Progenitor cell of endocrine pancreas (in vitro differentiated cells): ENCODE data around the gene MAN1C1. TPM values are rescaled to one million over a fixed set of nuclear protein-coding genes. Genes with fewer than 3 reads are reported as not detected.
A peak's percentile ranks its signal among the peaks of the same experiment; 100 is the strongest.

ENCODE experiments used
- DNase-seq: peaks from one replicate; pipeline ENCODE4 v3.0.0; 2021; ENCODE audit warnings: low spot score; ENCODE audit not compliant: unreplicated experiment
- H3K27ac Mint-ChIP-seq: 2 replicates; pipeline ENCODE4 v1.8.0; 2021; ENCODE audit warnings: mild to moderate bottlenecking, moderate library complexity, mixed read lengths
- H3K27me3 Mint-ChIP-seq: 2 replicates; pipeline ENCODE4 v1.8.0; 2021; ENCODE audit warnings: mixed read lengths
- H3K36me3 Mint-ChIP-seq: 2 replicates; pipeline ENCODE4 v1.8.0; 2022; ENCODE audit warnings: mixed read lengths; ENCODE audit not compliant: insufficient read depth
- H3K4me1 Mint-ChIP-seq: 2 replicates; pipeline ENCODE4 v1.8.0; 2021; ENCODE audit warnings: low read depth, mixed read lengths
- H3K4me3 Mint-ChIP-seq: 2 replicates; pipeline ENCODE4 v1.8.0; 2021; ENCODE audit warnings: low read depth, mild to moderate bottlenecking, moderate library complexity, mixed read lengths
- H3K9me3 Mint-ChIP-seq: 2 replicates; pipeline ENCODE4 v1.8.0; 2021; ENCODE audit warnings: low read depth, mixed read lengths
- total RNA-seq: library from RNA; stranded (reverse); gene quantifications from 2 replicates; pipeline ENCODE4 v1.2.1, GENCODE V29; 2021
- TF ChIP-seq, protein P1 (sequence below): fragments of 200-600 bp; sonication (generic); IDR thresholded peaks from one replicate; pipeline ENCODE4 v1.5.0; 2021; ENCODE audit warnings: antibody characterized with exemption, mild to moderate bottlenecking; ENCODE audit not compliant: unreplicated experiment

MAN1C1 gene
- total RNA-seq, 1 donor from 2014 or later: 5.1 TPM

DNA sequence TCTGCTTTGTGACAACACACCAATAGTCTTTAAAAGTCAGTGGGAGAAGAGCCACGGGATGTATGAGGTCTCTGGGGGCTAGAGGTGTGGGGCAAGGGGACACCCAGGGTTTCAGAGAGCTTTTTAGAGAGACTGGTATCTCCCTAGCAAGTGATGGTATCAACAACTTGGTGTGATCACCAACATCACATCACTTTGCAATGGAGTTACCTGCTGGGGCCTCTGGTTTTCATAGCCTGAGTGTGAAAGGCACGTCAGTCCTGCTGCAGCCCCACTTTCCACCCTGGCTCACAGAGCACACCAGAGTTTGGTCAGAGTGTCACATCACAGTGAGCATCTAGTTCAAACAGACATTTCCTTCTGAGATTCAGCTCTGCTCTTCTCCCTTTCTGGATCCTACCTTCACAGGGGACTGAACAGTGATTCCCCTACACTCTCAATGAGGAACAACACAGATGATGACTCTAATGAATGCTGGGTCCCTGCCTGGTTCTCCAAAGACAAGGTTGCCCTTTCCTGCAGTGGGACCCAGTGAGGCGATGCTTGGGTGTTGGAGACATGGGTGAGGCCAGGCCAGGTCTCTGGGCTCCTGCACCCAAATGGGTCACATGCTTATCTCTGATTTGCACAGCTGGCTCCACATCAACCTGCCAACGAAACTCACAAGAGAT lies 2.0 kb upstream of the MAN1C1 start:
- Mint-ChIP-seq H3K4me3 (no peak overlapping the region), H3K9me3 (no peaks in the 10 kb centered on the region), H3K36me3 (no peaks in the 10 kb centered on the region), H3K4me1 (peaks cover 6% of the 10 kb centered on the region), H3K27ac (no peak overlapping the region), H3K27me3 (peaks cover 73% of the 10 kb centered on the region)
- no peak for DNase-seq
- TF ChIP-seq, protein P1, sequence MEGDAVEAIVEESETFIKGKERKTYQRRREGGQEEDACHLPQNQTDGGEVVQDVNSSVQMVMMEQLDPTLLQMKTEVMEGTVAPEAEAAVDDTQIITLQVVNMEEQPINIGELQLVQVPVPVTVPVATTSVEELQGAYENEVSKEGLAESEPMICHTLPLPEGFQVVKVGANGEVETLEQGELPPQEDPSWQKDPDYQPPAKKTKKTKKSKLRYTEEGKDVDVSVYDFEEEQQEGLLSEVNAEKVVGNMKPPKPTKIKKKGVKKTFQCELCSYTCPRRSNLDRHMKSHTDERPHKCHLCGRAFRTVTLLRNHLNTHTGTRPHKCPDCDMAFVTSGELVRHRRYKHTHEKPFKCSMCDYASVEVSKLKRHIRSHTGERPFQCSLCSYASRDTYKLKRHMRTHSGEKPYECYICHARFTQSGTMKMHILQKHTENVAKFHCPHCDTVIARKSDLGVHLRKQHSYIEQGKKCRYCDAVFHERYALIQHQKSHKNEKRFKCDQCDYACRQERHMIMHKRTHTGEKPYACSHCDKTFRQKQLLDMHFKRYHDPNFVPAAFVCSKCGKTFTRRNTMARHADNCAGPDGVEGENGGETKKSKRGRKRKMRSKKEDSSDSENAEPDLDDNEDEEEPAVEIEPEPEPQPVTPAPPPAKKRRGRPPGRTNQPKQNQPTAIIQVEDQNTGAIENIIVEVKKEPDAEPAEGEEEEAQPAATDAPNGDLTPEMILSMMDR: no peak

DNA sequence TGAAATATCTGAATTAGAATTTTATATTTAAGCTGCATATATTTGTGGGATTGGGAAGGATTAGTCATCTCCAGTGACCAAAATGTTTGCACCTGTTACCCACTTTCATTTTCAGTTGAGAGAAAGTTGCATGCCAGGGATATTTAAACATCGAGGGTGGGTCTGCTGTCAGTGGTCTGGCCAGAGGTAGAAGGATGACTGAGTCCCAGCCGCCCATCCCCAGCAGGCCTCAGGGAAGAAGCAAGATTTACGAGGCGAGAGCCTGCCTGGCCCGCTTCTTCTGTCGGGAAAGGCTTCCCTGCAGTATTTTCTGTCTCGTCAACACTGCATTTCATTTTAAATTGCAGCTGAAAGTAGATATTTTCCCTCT lies 1.4 kb upstream of the MAN1C1 start:
- H3K27me3 Mint-ChIP-seq: peaks cover 73% of the 10 kb centered on the region
- TF ChIP-seq, protein P1: no peak
- no peak for DNase-seq
- no peak overlapping the region for H3K4me3 Mint-ChIP-seq
- H3K4me1 Mint-ChIP-seq: peaks cover 6% of the 10 kb centered on the region
- no peak overlapping the region for H3K27ac Mint-ChIP-seq
- no peaks in the 10 kb centered on the region for H3K9me3 Mint-ChIP-seq
- no peaks in the 10 kb centered on the region for H3K36me3 Mint-ChIP-seq

DNA sequence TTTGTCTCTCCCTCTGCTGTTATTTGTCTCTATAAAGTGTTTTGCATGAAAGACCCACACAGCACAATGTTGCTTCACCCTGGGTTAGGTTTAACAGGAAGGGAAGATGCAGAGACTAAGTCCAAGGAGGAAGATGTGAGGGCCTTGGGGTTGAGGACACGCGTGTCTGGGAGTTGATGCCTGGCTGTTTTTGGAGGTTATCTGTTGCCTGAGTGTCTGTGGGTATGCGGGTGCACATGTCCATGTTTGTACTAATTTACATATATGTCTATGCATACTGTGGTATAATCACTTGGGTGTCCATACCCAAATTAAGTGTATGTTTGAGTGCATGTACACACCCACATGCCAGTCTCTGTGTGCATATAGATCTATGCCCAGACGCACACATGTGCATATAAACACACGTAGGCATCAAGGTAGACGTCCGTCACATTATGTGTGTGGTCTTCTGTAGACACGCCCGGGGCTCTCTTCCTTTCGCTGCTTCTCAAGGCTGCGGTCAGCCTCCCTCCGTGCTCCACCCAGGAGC lies 962 bp upstream of the MAN1C1 start:
- peaks cover 6% of the 10 kb centered on the region for H3K4me1 Mint-ChIP-seq
- peak overlapping the region; percentile 69 for H3K4me3 Mint-ChIP-seq
- no peak for DNase-seq
- TF ChIP-seq, protein P1: no peak
- no peaks in the 10 kb centered on the region for H3K36me3 Mint-ChIP-seq
- H3K9me3 Mint-ChIP-seq: no peaks in the 10 kb centered on the region
- H3K27ac Mint-ChIP-seq: peak overlapping the region; percentile 37
- H3K27me3 Mint-ChIP-seq: peaks cover 74% of the 10 kb centered on the region

DNA sequence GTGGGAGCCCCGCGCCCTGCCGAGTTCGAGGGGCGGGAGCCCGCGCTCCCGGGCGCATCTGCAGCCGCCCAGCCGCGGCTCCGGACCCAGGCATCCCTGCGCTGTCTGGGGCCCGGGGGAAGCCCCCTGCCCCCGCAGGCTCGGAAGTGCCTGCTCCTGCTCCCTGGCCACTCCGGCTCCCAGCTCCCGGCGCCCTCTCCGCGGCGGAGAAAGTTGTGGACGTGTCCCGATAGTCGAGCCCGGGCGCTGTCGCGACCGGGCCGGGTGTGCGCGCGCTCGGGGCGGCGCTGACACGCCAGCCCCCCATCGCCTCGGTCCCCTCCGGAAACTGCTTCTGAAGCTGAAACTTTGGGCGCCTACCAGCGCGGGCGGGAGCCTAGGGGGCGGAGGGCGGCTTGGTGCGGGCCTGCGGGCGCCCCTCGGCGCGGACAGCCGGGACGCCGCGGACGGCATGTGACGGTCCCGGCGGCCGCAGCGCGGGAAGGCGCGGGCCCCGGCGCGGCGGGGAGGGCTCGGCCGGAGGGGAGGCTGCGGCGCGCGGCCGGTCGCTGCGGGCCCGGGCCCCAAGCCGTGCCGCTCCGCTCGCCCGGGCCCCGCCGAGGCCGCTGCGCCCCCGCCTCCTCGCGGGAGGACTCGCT lies 515 bp downstream of the MAN1C1 start:
- no peak for DNase-seq
- Mint-ChIP-seq H3K4me1 (peaks cover 6% of the 10 kb centered on the region), H3K36me3 (no peaks in the 10 kb centered on the region), H3K4me3 (peak overlapping the region; percentile 42), H3K27ac (no peak overlapping the region), H3K9me3 (no peaks in the 10 kb centered on the region), H3K27me3 (peaks cover 69% of the 10 kb centered on the region)
- TF ChIP-seq, protein P1: no peak

DNA sequence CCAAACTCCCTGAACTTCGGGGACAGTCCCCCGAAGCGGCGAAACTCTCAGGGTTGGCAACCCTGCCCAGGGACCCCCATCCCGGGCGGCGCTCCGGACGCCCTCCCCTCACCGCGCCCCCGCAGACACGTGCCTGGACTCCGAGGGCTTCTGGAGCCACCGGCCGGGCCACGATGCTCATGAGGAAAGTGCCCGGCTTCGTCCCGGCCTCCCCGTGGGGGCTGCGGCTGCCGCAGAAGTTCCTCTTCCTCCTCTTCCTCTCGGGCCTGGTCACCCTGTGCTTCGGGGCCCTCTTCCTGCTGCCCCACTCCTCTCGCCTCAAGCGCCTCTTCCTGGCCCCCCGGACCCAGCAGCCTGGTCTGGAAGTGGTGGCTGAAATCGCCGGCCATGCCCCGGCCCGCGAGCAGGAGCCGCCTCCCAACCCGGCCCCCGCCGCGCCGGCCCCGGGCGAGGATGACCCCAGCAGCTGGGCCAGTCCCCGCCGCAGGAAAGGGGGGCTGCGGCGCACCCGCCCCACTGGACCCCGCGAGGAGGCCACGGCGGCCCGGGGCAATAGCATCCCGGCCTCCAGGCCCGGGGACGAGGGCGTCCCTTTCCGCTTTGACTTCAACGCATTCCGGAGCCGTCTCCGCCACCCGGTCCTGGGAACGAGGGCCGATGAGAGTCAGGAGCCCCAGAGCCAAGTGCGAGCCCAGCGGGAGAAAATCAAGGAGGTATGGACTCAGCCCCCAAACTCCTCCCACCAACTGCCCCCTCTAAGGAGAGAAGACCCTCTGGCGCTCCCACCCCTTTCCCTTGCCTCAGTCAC lies 1.2 kb downstream of the MAN1C1 start:
- peak overlapping the region; percentile 65 for H3K4me3 Mint-ChIP-seq
- TF ChIP-seq, protein P1: no peak
- no peak for DNase-seq
- no peaks in the 10 kb centered on the region for H3K9me3 Mint-ChIP-seq
- peaks cover 68% of the 10 kb centered on the region for H3K27me3 Mint-ChIP-seq
- no peaks in the 10 kb centered on the region for H3K36me3 Mint-ChIP-seq
- H3K27ac Mint-ChIP-seq: peak overlapping the region; percentile 88
- peaks cover 6% of the 10 kb centered on the region for H3K4me1 Mint-ChIP-seq
